NCI-H446 (cell line): ENCODE measurements around the gene OGFOD3.
A peak's percentile ranks its signal among the peaks of the same experiment; 100 is the strongest.

Source experiments
- DNase-seq, 2 experiments: peaks; one replicate each; lab custom pipeline; 2025; lab: John Stamatoyannopoulos, UW

Gene OGFOD3

DNA sequence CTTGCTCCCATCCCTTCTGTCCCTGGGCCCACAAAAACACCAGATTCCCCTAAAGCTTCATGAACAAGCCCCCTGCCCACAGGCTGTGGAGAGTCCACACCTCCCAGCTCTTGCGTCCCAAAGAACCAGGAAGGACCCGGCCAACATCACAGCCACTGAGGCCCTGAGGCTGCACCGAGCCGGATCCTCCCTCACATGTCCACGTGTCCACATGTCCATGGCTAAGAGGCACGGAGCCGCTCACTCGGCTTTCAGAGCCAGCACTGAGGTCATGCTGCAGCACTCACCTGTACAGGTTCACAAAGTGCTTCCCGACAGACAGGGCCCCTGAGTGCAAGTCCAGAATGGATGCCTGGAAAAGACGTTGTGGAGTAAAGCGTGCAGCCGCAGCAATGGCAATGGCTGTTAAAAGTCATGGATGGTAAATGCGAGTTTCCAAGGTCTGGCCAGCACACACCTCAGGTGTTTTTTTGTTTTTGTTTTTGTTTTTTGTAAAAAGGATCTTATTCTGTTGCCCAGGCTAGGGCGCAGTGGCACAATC lies 12.2 kb downstream of the OGFOD3 start:
- DNase-seq: no peak

DNA sequence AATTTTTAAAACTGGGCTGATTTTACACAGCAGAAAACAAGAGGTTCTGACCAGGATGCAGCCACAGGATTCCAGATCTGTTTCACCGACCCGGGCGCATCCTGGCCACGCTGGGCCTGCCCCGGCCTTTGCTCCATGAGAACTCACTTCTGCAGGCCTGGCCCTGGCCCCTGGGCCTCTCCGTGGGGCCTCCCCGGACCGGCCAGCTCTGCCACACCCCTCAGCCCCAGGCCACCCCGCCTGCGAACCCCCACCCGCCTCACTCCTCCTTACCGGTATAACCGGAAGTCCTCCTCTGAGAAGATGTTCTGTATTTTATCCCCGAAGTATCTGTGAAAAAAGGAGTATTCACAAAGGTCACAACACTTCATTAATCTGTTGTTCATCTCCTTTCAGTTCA lies 13.3 kb downstream of the OGFOD3 start:
- no peak for DNase-seq

DNA sequence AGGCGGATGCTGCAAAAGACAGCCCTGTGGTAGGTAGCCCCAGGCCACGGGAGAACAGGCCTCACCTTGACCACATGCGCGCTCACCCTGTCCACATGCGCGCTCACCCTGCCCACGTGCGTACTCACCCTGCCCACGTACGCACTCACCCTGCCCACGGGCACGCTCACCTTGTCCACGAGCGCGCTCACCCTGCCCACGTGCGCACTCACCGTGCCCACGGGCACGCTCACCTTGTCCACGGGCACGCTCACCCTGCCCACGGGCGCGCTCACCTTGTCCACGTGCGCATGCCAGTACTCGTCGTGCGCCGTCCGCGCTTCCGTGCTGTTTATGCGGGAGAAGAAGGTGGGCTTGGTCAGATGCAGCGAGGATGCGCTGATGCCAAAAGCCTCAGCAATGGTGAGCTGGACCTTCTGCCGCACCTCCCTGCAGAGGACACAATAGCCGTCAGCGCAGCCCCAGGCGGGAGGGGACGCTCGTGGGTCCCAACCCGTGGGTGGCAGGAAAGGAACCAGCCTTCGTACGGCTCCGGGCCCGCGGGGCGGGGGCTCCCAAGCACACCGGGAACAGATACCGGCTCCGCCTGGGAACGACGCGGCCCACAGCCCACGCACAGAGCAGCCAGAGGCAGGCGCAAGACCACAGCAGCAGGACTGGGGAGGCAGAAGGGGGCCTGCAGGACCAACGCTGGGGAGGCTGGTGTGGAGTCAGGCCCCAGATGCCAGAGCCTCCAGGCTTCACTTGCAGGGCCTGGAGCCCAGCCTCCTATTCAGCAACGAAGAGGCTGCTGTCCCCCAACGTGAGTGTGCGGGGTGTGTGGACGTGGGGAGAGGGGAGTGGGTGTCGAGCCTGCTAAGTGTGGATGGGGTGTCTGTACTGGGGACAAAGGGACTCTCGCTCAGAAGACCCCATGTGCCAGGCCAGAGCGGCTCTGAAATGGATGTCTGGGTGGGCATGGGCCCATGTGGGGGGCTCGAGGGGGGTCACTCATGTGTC lies 14.4 kb downstream of the OGFOD3 start:
- DNase-seq: no peak

DNA sequence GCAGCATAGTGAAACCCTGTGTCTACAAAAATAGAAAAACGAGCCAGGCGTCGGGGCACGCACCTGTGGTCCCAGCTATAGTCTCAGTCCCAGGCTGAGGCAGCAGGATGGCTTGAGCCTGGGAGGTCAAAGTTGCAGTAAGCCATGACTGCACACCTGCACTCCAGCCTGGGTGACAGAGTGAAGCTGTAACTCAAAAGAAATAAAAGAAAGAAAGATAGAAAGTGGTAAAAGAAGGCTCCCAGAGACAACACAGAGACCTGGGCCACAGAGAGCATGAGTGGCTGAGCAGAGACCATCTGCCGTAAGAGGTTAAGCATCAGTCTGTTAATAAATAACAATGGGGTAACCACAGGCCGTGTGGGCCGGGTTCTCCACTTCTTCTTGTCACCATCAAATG lies 15.5 kb downstream of the OGFOD3 start:
- DNase-seq: no peak

DNA sequence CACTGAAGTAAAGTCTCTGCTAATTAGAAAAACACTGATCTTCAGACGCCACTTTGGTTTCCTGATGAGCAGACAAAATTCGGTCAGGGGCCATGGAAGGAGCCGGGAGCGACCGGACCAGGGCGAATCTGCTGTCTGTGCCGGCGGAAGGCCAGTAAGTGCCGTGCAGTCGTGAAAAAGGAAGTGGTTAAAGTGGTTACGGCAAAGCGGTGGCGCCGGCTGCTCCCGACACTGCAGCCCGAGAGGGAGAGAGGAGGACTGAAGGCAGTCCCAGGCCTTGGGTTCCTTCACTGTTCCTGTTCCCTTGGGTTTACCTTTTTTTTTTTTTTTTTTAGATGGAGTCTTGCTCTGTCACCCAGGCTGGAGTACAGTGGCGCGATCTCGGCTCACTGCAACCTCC lies 17.6 kb downstream of the OGFOD3 start:
- no peak for DNase-seq

DNA sequence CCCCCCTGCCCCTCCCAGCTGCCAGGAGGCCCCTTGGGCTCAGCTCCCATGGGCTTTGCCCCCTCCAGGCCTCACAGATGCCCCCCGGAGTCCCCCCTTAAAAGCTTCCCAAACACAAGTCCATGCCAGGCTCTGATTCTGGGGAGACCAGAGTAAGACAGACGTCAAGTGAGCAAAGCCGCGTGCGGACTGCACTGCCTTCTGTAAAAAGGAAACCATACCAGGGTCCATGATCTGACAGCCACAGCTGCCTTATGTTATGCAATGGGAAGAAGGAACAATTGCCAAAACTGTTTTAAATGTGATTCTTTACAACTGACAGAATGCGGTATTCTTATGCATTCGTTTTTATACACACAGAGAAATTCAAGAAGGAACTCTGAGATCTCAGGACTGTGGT lies 18.2 kb downstream of the OGFOD3 start:
- DNase-seq: no peak

DNA sequence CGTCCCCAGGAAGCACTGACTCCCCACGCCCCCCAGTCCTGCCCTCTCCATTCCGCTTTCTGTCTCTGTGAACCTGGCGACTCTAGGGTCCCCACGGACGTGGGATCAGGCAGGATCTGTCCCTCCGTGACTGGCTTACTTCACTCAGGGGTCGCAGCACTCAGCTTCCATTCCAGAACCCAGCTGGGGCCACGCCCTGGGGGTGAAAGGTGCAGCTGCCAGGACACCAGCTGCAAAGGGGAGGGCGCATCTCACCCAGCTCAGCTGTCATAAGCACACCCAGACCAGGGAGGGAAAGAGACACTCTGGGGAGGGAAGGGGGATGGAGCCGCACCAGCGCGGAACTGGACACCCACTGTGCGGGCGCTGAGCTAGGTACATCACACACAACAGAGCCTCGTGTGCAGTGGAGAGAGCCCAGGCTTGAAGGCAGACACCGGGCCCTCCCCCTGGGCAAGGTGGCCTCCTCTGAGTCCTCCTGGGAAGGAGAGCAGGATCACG lies 18.7 kb downstream of the OGFOD3 start:
- DNase-seq: peak in 1 of 2 experiments; percentile 26

DNA sequence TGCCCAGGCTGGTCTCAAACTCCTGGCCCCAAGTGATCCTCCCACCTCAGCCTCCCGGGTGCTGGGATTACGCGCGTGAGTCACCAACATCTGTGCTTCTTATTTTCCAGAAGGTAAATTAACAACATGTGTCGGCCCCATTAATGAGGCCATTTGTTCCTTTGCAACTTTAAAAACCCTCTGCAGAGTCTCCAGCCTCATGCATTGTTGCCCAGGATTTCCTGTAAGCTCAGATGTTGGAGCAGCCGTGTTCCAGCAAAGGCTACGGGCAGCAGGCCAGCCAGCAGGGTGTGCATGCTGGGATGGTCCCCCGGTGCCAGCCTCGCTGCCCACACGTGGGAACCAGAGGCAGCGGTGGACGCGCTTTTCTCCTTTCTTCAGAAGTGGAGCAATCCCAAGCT lies 19.3 kb downstream of the OGFOD3 start:
- DNase-seq: peak; percentile 64 to 91

DNA sequence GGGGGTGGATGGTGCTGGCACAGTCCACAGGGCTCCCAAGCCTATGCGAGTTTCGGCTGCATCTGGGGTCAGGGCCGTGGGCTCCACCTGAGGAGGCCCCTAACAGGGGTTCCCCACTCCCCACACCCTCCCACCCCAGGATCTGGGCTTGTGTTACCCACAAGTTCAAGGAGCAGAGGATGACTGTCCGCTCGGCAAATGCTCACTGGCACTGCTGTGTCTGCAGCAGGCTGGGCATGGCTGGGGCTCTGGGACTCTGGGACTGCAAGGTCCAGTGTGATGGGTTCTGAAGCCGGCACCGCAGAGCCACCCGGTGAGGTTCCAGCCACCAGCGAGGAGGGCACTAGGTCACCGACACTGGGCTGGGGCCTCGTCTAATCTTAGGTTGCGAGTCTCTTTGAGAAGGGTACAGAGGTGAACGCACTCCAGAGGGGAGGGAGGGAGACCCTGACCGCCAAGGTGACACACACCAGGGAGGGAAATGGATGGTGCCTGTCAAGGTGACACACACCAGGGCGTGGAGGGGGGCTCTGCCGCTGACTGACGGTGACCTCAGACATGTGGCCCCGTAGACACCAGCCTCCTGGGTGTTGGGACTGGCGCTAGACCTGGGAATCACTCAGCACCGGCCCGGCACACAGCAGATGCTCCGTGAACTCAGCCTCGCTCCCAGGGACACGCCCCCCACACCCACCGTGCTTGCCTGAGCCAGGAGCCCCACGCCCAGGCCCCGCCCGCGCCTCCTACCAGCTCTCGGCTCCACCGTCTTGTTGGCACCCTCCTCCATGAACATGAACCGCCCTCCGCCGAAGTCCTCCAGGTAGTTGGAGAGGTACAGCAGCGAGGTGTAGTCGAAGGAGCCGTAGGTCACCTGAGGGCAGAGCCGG lies 20.7 kb downstream of the OGFOD3 start:
- DNase-seq: no peak

DNA sequence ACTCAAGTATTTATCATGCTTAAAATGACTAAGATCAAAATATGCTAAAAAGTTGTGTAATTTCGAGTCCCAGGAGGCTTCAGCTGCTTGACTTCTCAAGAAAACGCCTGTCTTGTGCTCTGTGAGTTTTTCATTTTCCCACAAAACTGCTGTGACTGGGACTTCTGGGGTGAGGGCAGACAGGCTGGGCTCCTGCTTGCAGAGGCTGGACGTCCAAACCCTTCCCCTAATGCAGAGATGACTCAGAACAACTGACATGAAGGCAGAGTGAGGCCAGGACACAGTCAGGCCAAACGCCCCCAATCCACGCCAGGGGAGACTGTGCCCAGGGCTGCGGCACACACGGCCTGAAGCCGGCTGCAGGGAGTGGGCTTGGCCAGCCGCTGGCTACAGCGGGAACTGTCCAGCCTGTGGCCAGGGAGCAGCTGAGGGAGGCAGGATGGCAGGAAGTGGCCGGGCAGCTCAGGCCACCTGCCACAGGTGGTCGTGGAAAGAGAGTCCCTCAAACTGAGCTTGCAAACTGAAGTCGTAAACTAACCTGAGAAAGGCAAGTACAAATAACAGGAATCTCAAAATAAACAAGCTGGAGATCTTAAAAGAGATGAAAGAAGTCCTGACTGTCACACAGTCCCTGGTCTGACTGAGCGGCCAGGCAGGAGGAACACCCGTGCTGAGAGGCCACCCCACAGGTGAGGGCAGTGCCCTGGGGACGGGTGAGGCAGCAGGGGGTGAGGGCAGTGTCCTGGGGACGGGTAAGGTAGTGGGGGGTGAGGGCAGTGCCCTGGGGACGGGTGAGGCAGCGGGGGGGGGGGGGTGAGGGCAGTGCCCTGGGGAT lies 21.6 kb downstream of the OGFOD3 start:
- DNase-seq: no peak

DNA sequence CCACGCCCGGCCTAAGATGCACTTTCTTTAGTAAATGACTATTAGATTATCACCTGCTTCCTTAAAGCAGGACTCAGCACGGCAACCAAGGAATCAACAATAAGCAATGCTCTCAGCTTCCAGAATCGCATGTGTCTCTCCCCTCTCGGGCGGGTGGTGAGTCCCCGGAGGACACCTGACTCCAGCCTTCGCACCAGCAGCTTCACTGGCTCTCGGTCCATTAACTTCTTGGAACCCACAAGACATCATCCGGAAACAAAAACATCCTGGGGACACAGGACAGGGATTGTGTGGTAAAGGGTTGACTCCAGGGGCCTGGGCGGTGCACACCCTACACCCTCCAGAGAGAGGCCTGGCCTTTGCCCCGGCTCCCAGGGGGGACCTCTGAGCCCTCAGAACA lies 24.1 kb downstream of the OGFOD3 start:
- no peak for DNase-seq

DNA sequence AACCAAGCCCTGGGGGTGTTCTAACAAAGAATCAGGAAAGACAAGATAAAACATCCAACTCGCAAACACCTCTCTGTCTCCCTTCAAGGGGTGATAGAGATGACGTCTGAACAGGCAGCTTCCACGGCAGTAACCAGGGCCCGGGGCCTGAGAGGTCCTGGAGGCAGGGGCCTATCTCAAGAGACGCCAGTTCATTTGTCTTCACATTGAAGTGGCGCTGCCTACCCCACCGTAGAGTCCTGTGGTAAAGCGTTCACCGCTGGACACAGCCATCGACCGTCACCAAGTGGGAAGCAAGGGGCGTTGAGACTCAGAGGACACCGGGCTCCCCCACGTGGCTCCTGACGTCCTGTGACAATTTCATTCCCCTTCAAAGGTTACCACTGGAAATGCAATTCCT lies 25.4 kb downstream of the OGFOD3 start:
- DNase-seq: no peak

DNA sequence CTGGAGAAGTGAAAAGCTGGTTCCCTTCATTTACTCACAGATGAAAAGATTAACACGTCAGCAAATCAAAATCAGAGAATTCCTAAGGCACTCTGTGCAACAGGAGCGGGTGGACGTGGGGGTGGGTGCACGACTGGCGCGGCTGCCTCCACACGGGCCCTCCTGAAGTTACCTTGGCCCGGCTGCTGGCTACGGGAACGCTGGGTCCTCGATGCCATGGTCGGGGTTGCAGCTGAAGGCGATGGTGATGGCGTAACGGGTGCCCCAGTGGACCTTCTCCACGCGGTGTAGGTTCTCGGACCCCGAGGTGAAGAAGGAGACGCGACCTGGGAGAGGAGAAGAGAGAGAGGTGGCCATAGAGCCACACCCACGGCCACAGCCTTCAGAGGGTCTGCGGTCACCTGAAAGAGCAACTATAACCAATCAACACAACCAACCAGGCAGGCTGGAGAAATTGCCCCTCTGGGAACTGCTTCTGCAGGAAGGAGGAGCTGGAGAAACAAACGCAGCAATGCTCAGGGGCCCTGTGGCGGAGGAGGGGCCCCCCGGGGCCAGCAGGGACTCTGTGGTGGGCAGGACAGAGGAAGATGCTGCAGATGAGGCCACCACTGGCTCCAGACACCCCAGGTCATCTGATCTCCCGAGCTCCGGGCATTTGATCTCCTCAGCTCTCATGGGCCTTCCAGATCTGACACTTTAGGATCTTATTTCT lies 26.0 kb downstream of the OGFOD3 start:
- no peak for DNase-seq

DNA sequence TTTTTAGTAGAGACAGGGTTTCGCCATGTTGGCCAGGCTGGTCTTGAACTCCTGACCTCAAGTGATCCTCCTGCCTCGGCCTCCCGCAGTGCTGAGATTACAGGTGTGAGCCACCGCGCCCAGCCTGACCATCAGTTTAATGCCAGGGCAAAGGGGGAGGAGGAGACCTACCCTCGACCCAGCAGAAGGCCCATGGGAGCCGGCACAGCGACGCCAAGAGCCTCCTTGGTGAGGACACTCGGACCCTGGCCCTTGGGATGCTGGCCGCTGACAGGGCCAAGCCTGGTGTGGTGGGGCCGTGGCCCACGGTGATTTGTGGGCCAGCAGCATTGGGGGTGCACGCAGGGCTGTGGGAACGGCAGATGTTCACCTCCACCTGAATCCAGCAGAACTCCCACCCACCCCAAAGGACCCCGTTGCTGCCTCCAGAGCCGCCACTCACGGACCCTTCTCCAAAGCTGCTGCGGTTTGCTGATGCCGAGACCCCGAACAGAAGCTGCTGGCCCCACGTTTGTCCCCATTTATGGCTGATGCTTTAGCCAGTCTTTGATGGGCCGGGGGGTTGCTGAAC lies 26.8 kb downstream of the OGFOD3 start:
- DNase-seq: no peak

DNA sequence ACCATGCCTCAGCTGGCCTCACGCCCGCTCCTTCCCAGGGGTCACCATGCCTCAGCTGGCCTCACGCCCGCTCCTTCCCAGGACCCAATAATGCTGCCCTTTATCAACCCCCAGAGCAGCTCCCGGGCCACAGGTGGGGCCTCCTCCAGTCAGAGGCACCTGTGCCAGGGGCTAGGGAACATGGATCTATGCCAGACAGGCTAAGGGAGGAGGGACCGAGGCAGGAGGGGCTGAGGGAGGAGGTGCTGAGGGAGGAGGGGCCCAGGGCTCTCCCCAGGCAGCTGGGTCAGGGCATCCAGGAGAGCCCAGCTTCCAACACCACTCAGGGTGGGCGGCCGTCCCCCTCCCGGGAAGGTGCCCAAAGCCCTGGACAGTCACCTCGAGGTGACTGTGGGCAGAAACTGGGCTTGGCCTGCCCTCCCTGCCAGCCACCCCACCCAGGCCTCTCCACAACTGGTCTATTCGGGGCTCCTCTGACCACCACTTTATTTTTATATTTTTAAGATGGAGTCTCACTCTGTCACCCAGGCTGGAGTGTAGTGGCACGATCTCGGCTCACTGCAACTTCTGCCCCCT lies 27.4 kb downstream of the OGFOD3 start:
- no peak for DNase-seq

DNA sequence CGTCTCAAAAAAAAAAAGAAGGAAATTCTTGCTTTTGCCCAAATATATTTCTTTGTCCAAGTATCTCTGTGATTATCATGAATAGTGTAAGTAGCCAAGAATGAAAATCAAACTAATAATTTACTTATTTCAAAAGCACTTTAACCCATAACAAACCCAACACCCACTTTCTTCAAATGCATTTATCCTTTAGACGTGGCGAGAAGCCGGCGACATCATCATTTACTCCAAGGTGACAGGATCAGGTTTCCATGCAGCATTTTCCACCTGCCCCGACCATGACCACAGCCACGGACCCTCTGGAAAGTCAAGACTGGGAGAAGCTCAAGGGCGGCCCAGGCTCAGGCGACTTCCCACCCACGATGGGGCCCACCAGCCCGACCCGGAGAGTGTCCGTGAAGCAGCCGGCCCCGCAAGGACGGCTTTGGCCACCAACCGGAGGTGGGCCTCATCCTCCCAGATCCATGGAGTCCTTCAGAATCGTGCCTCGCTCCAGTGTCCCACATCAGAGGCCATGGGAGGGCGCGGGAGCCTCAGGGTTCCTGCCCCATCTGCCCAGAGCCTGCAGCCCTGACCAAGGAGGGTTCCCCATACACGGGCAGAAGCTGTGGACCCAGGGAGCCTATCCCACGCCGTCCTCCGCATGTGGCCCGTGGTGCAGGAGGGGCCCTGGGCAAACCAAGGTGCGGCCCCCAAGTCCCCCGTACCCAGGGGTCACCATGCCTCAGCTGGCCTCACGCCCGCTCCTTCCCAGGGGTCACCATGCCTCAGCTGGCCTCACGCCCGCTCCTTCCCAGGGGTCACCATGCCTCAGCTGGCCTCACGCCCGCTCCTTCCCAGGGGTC lies 28.1 kb downstream of the OGFOD3 start:
- no peak for DNase-seq

DNA sequence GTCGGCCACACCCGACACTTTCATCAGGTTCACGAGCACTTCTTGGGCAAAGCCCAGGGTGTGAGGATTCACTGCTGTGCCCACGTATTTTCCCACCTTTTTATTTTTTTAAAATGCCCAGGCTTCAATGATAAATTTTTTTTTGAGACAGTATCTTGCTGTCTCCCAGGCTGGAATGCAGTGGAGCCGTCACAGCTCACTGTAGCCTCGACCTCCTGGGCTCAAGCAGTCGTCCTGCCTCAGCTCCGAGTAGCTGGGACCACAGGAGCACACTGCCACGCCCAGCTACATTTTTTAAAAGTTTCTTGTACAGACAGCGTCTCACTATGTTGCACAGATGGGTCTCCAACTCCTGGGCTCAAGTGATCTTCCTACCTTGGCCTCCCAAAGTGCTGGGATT lies 29.0 kb downstream of the OGFOD3 start:
- no peak for DNase-seq

DNA sequence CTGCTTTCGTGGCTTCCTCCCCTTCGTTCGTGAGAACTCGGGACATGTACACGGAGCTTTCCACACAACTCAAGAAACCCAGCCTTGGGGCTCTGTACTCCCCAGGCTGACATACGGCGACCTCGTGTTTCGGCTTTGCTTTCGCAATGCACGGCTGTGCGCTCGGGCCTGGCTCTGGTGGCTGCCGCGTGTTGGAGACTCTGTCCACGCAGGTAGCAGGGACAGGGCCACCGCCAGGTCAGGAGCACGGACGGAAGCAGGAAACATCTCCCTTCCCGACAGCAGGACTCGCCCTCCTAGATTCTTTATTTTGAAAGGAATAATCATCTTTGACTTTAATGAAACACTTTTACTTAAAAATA lies 29.5 kb downstream of the OGFOD3 start:
- no peak for DNase-seq

DNA sequence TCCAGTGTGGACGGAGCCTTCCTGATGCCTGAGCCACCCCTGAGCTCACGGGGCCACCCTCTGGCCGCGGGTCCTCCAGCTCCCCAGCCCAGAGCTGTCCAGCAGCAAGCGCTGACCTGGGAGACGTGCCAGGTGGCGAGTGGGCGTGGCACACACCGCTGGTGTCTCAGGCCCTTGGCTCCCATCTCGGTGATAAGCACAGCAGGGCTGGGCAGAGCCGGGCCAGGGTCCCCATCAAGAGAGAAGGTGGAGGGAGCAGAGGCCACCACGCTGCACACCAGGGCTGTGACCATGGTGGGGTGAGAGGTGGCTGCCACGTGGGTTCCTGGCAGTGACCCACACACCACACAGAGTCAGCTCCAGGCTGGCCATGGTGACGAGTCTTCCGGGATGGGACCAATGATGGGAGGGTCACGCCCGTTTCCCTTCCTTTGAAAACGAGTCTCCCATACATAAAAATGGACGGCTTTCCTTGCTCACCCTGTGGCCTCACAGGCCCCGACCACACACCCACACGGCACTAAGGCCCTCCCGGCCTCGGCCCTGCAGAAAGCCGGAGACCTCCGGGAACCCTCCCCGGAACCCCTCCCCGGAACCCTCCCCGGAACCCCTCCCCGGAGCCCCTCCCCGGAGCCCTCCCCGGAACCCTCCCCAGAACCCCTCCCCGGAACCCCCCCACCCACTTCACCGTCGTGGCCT lies 30.0 kb downstream of the OGFOD3 start:
- DNase-seq: no peak
